IMR-90 (cell line): ENCODE measurements around the gene PFDN1. TPM values are rescaled to one million over a fixed set of nuclear protein-coding genes. Genes with fewer than 3 reads are reported as not detected.

Experiments
- ATAC-seq: fragments of 200-7000 bp; cut with Tn5 transposase; 2 replicates; pipeline ENCODE4 v1.9.1; 2020; ENCODE audit warnings: low read depth, mild to moderate bottlenecking, moderate library complexity
- BruUV-seq: library from RNA; stranded (reverse); fragments of 400-500 nt; replicated peaks from 2 replicates; lab custom pipeline; 2021; lab: Mats Ljungman, UMichigan
- CTCF ChIA-PET: fragments of 300-600 bp; formaldehyde crosslinking; extraction: SDS; loops from one replicate; lab custom pipeline; 2021; ENCODE audit warnings: antibody characterized with exemption; lab: Yijun Ruan, JAX
- POLR2A ChIA-PET: fragments of 300-600 bp; sonication (Branson Sonifier 250); formaldehyde crosslinking; loops from one replicate; lab custom pipeline; 2022; ENCODE audit warnings: antibody characterized with exemption; ENCODE audit not compliant: unreplicated experiment; lab: Charles Lee
- DNase-seq: peaks from one replicate; pipeline ENCODE4 v3.0.0; 2013
- H2AFZ ChIP-seq: replicated peaks from 2 replicates; pipeline ENCODE3; 2013; ENCODE audit warnings: low read length, mild to moderate bottlenecking; ENCODE audit not compliant: poor library complexity
- H2AK5ac ChIP-seq: 2 replicates; pipeline ENCODE4 v1.6.1; 2013; ENCODE audit warnings: low read depth, low read length, inconsistent platforms
- H2AK9ac ChIP-seq: replicated peaks from 2 replicates; pipeline ENCODE3; 2013; ENCODE audit warnings: mild to moderate bottlenecking, low read depth, low read length, moderate library complexity; ENCODE audit not compliant: poor library complexity
- H2BK120ac ChIP-seq: 2 replicates; pipeline ENCODE4 v1.6.1; 2013; ENCODE audit warnings: low read depth, low read length, inconsistent platforms
- H2BK15ac ChIP-seq: 3 replicates; pipeline ENCODE4 v1.6.1; 2013; ENCODE audit warnings: low read depth, low read length, inconsistent platforms
- H2BK20ac ChIP-seq: 2 replicates; pipeline ENCODE4 v1.6.1; 2013; ENCODE audit warnings: low read depth, mild to moderate bottlenecking, inconsistent platforms, low read length, moderate library complexity
- H2BK5ac ChIP-seq: 2 replicates; pipeline ENCODE4 v1.6.1; 2013; ENCODE audit warnings: mild to moderate bottlenecking, low read depth, low read length, inconsistent platforms; ENCODE audit not compliant: poor library complexity, severe bottlenecking
- H3K14ac ChIP-seq: replicated peaks from 2 replicates; pipeline ENCODE4 v1.6.1; 2013; ENCODE audit warnings: low read depth, low read length, inconsistent platforms
- H3K18ac ChIP-seq: 2 replicates; pipeline ENCODE4 v1.6.1; 2013; ENCODE audit warnings: low read depth, low read length, control low read depth
- H3K23ac ChIP-seq: 2 replicates; pipeline ENCODE4 v1.6.1; 2013; ENCODE audit warnings: low read depth, low read length, inconsistent platforms
- H3K27ac ChIP-seq: 2 replicates; pipeline ENCODE4 v1.5.1; 2013; ENCODE audit warnings: mild to moderate bottlenecking, control low read depth, low read length; ENCODE audit not compliant: insufficient read depth
- H3K27me3 ChIP-seq: 2 replicates; pipeline ENCODE4 v1.6.1; 2013; ENCODE audit warnings: low read length; ENCODE audit not compliant: control insufficient read depth, insufficient read depth
- H3K36me3 ChIP-seq: 2 replicates; pipeline ENCODE4 v1.6.1; 2013; ENCODE audit warnings: low read length, mixed read lengths; ENCODE audit not compliant: control insufficient read depth, insufficient read depth
- H3K4ac ChIP-seq: 2 replicates; pipeline ENCODE4 v1.6.1; 2013; ENCODE audit warnings: low read depth, low read length, inconsistent platforms
- H3K4me1 ChIP-seq: 2 replicates; pipeline ENCODE4 v1.6.1; 2013; ENCODE audit warnings: low read length, mixed read lengths; ENCODE audit not compliant: control insufficient read depth, insufficient read depth
- H3K4me2 ChIP-seq: 2 replicates; pipeline ENCODE4 v1.6.1; 2013; ENCODE audit warnings: low read depth, mild to moderate bottlenecking, control low read depth, low read length, moderate library complexity
- H3K4me3 ChIP-seq: 2 replicates; pipeline ENCODE4 v1.5.1; 2013; ENCODE audit warnings: low read depth, mild to moderate bottlenecking, control low read depth, low read length, moderate library complexity; ENCODE audit not compliant: insufficient read depth
- H3K56ac ChIP-seq: 2 replicates; pipeline ENCODE4 v1.6.1; 2013; ENCODE audit warnings: low read length, inconsistent platforms; ENCODE audit not compliant: insufficient read depth; ENCODE audit errors: extremely low read depth
- H3K79me1 ChIP-seq, 2 experiments: 2 replicates each; pipeline ENCODE4 v1.6.1; 2013; ENCODE audit warnings: low read length in 2 of 2, inconsistent platforms in 1 of 2, low read depth in 1 of 2
- H3K9ac ChIP-seq: 2 replicates; pipeline ENCODE4 v1.6.1; 2013; ENCODE audit warnings: low read depth, low read length, control low read depth
- H3K9me1 ChIP-seq: 2 replicates; pipeline ENCODE4 v1.6.1; 2013; ENCODE audit warnings: low read length, inconsistent platforms; ENCODE audit not compliant: insufficient read depth
- H3K9me3 ChIP-seq: 2 replicates; pipeline ENCODE4 v1.6.1; 2013; ENCODE audit warnings: low read length; ENCODE audit not compliant: control insufficient read depth, insufficient read depth
- H4K20me1 ChIP-seq: 2 replicates; pipeline ENCODE4 v1.6.1; 2013; ENCODE audit warnings: low read length, inconsistent platforms; ENCODE audit not compliant: insufficient read depth
- H4K5ac ChIP-seq: 2 replicates; pipeline ENCODE4 v1.6.1; 2013; ENCODE audit warnings: mild to moderate bottlenecking, low read depth, low read length, control low read depth
- H4K8ac ChIP-seq, 2 experiments: 2 replicates each; pipeline ENCODE4 v1.6.1; 2013; ENCODE audit warnings: low read depth in 2 of 2, low read length in 2 of 2, control low read depth in 1 of 2, inconsistent platforms in 1 of 2
- H4K91ac ChIP-seq: 2 replicates; pipeline ENCODE4 v1.6.1; 2013; ENCODE audit warnings: low read depth, low read length, inconsistent platforms; ENCODE audit not compliant: insufficient read depth
- BHLHE40 ChIP-seq: fragments of 150-350 bp; IDR thresholded peaks from 2 replicates; pipeline ENCODE4 v1.6.1; 2016; ENCODE audit warnings: mild to moderate bottlenecking, low read depth, low read length
- CEBPB ChIP-seq: IDR thresholded peaks from 2 replicates; pipeline ENCODE4 v1.6.1; 2012; ENCODE audit warnings: low read depth, low read length, improper control_type of control experiment
- CHD1 ChIP-seq: IDR thresholded peaks from 2 replicates; pipeline ENCODE4 v1.6.1; 2012; ENCODE audit warnings: low read depth, low read length, improper control_type of control experiment
- FOS ChIP-seq: fragments of 150-350 bp; IDR thresholded peaks from 2 replicates; pipeline ENCODE4 v1.6.1; 2016; ENCODE audit warnings: low read depth, low read length
- MAFK ChIP-seq: IDR thresholded peaks from 2 replicates; pipeline ENCODE4 v1.6.1; 2012; ENCODE audit warnings: low read depth, low read length, improper control_type of control experiment
- MAZ ChIP-seq: IDR thresholded peaks from 2 replicates; pipeline ENCODE4 v1.6.1; 2012; ENCODE audit warnings: low read depth, mild to moderate bottlenecking, low read length, improper control_type of control experiment, moderate library complexity, borderline replicate concordance
- MXI1 ChIP-seq: IDR thresholded peaks from 2 replicates; pipeline ENCODE4 v1.6.1; 2012; ENCODE audit warnings: low read depth, mild to moderate bottlenecking, low read length, moderate library complexity, borderline replicate concordance
- NFE2L2 ChIP-seq: fragments of 150-350 bp; IDR thresholded peaks from 2 replicates; pipeline ENCODE4 v1.6.1; 2016; ENCODE audit warnings: low read depth, mild to moderate bottlenecking, low read length
- POLR2A ChIP-seq: IDR thresholded peaks from 2 replicates; pipeline ENCODE4 v1.6.1; 2012; ENCODE audit warnings: mild to moderate bottlenecking, low read depth, low read length
- RAD21 ChIP-seq: IDR thresholded peaks from 2 replicates; pipeline ENCODE4 v1.6.1; 2012; ENCODE audit warnings: low read length, improper control_type of control experiment
- RCOR1 ChIP-seq: IDR thresholded peaks from 2 replicates; pipeline ENCODE4 v1.6.1; 2012; ENCODE audit warnings: mild to moderate bottlenecking, low read length, improper control_type of control experiment; ENCODE audit not compliant: insufficient replicate concordance
- RFX5 ChIP-seq: IDR thresholded peaks from 2 replicates; pipeline ENCODE4 v1.8.0; 2012; ENCODE audit warnings: low read depth, mild to moderate bottlenecking, low read length, moderate library complexity
- WGBS, 2 experiments: methylation state at CpG; one replicate each; pipeline versions ENCODE4 v1.1.5 to v1.1.7; 2013; ENCODE audit warnings: missing lambda C conversion rate in 2 of 2; ENCODE audit not compliant: insufficient read length in 1 of 2; ENCODE audit errors: extremely low coverage in 2 of 2; 5-methylcytosine and 5-hydroxymethylcytosine counted together
- dilution Hi-C: fragments of 300-500 bp; cut with HindIII; formaldehyde crosslinking; loops from one replicate; pipeline ENCODE4 v1.14.3; 2018; ENCODE audit warnings: low sequenced_read_pairs; ENCODE audit not compliant: unreplicated experiment
- in situ Hi-C: fragments of 300-500 bp; cut with MboI; formaldehyde crosslinking; loops from 3 replicates; pipeline ENCODE4 v1.14.3; 2019; ENCODE audit warnings: low sequenced_read_pairs, inconsistent platforms, mixed read lengths
- intact Hi-C: fragments of 100-400 bp; cut with micrococcal nuclease; formaldehyde crosslinking; loops from 2 replicates; pipeline ENCODE4 v1.10.0; 2022
- polyA plus RNA-seq, 3 experiments: library from polyadenylated mRNA; depleted of rRNA; stranded (reverse); fragments of >200 nt; gene quantifications; 2 replicates each; pipeline ENCODE4 v1.2.3, GENCODE V29; 2012; ENCODE audit warnings: low replicate concordance in 1 of 3
- total RNA-seq: library from RNA; depleted of rRNA; stranded (reverse); fragments of >200 nt; gene quantifications from 2 replicates; pipeline ENCODE4 v1.2.3, GENCODE V29; 2012
- TF ChIP-seq, protein P1 (sequence below): conservative IDR thresholded peaks from 2 replicates; pipeline ENCODE4 v1.5.1; 2012; ENCODE audit warnings: mild to moderate bottlenecking, low read depth, low read length, improper control_type of control experiment
- TF ChIP-seq, protein P2 (sequence below): fragments of 150-350 bp; IDR thresholded peaks from 2 replicates; pipeline ENCODE4 v1.6.1; 2017; ENCODE audit warnings: mild to moderate bottlenecking, antibody characterized with exemption, low read length, low read depth
- TF ChIP-seq, protein P3 (sequence below): fragments of 150-350 bp; IDR thresholded peaks from 2 replicates; pipeline ENCODE4 v1.6.1; 2016; ENCODE audit warnings: low read depth, mild to moderate bottlenecking, low read length, moderate library complexity, borderline replicate concordance

The PFDN1 gene
- total and polyA plus RNA-seq, 2 of the 4 experiments (the other 2 are of a cell fraction) = 98.8 to 134 TPM

DNA sequence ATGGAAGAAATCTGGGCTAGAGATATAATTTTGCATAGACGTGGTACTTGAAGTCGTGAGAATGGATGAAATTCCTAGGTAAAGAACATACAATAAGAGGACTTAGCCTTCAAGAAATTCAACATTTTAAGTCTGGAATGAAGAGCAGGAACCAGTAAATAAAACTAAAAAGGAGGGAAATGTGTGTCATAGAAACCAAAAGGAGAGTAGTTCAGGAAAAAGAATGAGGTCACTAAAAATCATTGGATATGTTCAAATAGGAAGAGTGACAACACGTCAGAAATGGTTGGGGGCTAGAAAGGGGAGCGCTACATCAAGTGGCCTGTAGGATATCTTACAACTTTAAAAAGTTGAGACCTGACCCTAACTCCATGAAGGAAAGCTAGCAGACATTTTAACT, 44.0 kb downstream of the PFDN1 start:
- dilution Hi-C loops = no loop called here
- Histone ChIP-seq H3K4me2 (no peak overlapping the region), H3K9ac (no peak overlapping the region), H2AK9ac (no peak overlapping the region), H4K20me1 (peaks cover 13% of the 10 kb centered on the region), H3K36me3 (peaks cover 1% of the 10 kb centered on the region; the same call in 1 of the 2 replicates), H3K18ac (no peak overlapping the region), H3K14ac (no peak overlapping the region), H3K27me3 (no peaks in the 10 kb centered on the region), H3K79me1 (peaks cover 47 to 80% of the 10 kb centered on the region in 2 experiments), H2AK5ac (no peak overlapping the region), H4K91ac (no peak overlapping the region), H2BK5ac (no peak overlapping the region), H4K5ac (no peak overlapping the region), H2BK15ac (no peak overlapping the region), H3K4me3 (no peak overlapping the region), H3K4ac (no peak overlapping the region), H3K56ac (no peak overlapping the region), H2BK120ac (no peak overlapping the region), H3K4me1 (peaks cover 16% of the 10 kb centered on the region), H3K23ac (no peak overlapping the region), H3K27ac (no peak overlapping the region), H2BK20ac (no peak overlapping the region), H3K9me1 (peaks cover 34% of the 10 kb centered on the region), H2AFZ (no peak overlapping the region), H4K8ac (no peak overlapping the region), H3K9me3 (no peaks in the 10 kb centered on the region)
- intact Hi-C loops = no loop called here
- ChIA-PET CTCF (interaction anchor here (2.0 kb wide), 1 partner anchor 15 kb away, joined by 7 read pairs; no protein-coding TSS in a partner anchor), POLR2A (no interaction called here)
- WGBS, 2 experiments = no CpG with 5 or more reads among the region's 4 CpGs
- in situ Hi-C loops = no loop called here
- TF ChIP-seq MXI1 = no peak
- TF ChIP-seq, protein P1, sequence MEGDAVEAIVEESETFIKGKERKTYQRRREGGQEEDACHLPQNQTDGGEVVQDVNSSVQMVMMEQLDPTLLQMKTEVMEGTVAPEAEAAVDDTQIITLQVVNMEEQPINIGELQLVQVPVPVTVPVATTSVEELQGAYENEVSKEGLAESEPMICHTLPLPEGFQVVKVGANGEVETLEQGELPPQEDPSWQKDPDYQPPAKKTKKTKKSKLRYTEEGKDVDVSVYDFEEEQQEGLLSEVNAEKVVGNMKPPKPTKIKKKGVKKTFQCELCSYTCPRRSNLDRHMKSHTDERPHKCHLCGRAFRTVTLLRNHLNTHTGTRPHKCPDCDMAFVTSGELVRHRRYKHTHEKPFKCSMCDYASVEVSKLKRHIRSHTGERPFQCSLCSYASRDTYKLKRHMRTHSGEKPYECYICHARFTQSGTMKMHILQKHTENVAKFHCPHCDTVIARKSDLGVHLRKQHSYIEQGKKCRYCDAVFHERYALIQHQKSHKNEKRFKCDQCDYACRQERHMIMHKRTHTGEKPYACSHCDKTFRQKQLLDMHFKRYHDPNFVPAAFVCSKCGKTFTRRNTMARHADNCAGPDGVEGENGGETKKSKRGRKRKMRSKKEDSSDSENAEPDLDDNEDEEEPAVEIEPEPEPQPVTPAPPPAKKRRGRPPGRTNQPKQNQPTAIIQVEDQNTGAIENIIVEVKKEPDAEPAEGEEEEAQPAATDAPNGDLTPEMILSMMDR = no peak
- no peak for TF ChIP-seq BHLHE40
- TF ChIP-seq CHD1 = no peak
- TF ChIP-seq MAFK = no peak
- no peak for TF ChIP-seq FOS
- no peak for TF ChIP-seq NFE2L2
- no peak for TF ChIP-seq RFX5
- TF ChIP-seq MAZ = no peak
- TF ChIP-seq POLR2A = no peak
- TF ChIP-seq, protein P2, sequence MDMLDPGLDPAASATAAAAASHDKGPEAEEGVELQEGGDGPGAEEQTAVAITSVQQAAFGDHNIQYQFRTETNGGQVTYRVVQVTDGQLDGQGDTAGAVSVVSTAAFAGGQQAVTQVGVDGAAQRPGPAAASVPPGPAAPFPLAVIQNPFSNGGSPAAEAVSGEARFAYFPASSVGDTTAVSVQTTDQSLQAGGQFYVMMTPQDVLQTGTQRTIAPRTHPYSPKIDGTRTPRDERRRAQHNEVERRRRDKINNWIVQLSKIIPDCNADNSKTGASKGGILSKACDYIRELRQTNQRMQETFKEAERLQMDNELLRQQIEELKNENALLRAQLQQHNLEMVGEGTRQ = no peak
- TF ChIP-seq RCOR1 = no peak
- TF ChIP-seq, protein P3, sequence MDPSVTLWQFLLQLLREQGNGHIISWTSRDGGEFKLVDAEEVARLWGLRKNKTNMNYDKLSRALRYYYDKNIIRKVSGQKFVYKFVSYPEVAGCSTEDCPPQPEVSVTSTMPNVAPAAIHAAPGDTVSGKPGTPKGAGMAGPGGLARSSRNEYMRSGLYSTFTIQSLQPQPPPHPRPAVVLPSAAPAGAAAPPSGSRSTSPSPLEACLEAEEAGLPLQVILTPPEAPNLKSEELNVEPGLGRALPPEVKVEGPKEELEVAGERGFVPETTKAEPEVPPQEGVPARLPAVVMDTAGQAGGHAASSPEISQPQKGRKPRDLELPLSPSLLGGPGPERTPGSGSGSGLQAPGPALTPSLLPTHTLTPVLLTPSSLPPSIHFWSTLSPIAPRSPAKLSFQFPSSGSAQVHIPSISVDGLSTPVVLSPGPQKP = no peak
- no peak for TF ChIP-seq CEBPB
- no peak for TF ChIP-seq RAD21
- BruUV-seq = no TSS peak
- DNase-seq (no peak), ATAC-seq (no peak)
